ENCODE results near the gene RNF2. TPM values are rescaled to one million over a fixed set of nuclear protein-coding genes. Genes with fewer than 3 reads are reported as not detected.

Gene RNF2
- total and polyA plus RNA-seq, 2 donors from 2014 or later, result 6.7 to 26.0 TPM

DNA sequence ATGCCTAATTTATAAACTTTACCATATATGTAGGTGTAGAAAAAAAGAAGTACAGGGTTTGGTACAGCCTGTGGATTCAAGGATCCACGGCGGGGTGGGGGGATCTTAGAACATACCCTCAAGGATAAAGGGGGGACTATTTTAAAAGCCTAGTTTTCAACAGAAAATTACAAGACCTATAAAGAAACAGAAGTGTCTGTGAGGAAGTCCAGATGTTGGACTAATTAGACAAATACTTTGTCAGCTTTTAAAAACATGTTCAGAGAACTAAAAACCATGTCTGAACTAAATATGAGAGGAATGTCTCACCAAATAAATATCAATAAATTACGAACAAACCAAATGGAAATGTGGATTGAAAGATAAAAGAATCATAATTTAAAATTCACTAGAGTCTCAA, 59.8 kb downstream of the RNF2 start:
- no peaks in the 10 kb centered on the region for H3K27me3 ChIP-seq (ENCODE audit: control insufficient read depth, insufficient read depth, low read length)
- no peak for FAIRE-seq
- peaks cover 0 to 9% (median 0%) of the 10 kb centered on the region in 3 donors for H3K9me3 ChIP-seq (ENCODE audit: control insufficient read depth in 2 of 3, insufficient read depth in 1 of 3, low read length in 3 of 3)

DNA sequence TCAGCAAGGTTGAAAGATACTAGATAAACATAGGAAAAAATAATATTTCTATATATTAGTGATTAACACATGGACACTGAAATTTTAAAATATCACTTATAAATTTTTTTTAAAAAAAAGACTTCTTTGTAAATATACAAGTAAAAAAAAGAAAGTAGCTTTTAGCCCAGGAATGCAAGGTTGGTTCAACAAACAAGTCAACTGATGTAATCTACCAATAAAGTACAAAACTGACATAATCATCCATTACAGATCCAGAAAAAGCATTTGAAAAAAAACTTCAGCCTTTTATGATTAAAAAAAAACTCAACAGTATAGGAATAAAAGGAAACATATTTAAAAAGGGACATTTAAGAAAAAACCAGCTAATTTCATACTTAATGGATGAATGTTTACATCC, 63.0 kb downstream of the RNF2 start:
- Histone ChIP-seq H3K4me3 (ENCODE audit: low read length in 3 of 3) (no peak overlapping the region), H3K9me3 (ENCODE audit: control insufficient read depth in 2 of 3, insufficient read depth in 1 of 3, low read length in 3 of 3) (peaks cover 0 to 9% (median 0%) of the 10 kb centered on the region in 3 donors), H3K9ac (ENCODE audit: low read length in 3 of 3) (no peak overlapping the region), H3K27ac (ENCODE audit: low read depth in 2 of 2, low read length in 2 of 2) (no peak overlapping the region), H3K27me3 (ENCODE audit: control insufficient read depth, insufficient read depth, low read length) (no peaks in the 10 kb centered on the region), H3K4me1 (ENCODE audit: control insufficient read depth in 2 of 3, insufficient read depth in 2 of 3, low read depth in 1 of 3, low read length in 3 of 3) (no peaks in the 10 kb centered on the region), H3K36me3 (ENCODE audit: control insufficient read depth in 2 of 3, insufficient read depth in 3 of 3, low read length in 3 of 3) (no peaks in the 10 kb centered on the region)
- intact Hi-C loops (cut with DNase I), result no loop called here
- TF ChIP-seq, protein P1, sequence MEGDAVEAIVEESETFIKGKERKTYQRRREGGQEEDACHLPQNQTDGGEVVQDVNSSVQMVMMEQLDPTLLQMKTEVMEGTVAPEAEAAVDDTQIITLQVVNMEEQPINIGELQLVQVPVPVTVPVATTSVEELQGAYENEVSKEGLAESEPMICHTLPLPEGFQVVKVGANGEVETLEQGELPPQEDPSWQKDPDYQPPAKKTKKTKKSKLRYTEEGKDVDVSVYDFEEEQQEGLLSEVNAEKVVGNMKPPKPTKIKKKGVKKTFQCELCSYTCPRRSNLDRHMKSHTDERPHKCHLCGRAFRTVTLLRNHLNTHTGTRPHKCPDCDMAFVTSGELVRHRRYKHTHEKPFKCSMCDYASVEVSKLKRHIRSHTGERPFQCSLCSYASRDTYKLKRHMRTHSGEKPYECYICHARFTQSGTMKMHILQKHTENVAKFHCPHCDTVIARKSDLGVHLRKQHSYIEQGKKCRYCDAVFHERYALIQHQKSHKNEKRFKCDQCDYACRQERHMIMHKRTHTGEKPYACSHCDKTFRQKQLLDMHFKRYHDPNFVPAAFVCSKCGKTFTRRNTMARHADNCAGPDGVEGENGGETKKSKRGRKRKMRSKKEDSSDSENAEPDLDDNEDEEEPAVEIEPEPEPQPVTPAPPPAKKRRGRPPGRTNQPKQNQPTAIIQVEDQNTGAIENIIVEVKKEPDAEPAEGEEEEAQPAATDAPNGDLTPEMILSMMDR (IDR thresholded peaks at IDR 0.05; ENCODE audit: borderline replicate concordance, extremely low read depth, insufficient read depth), result no peak
- FAIRE-seq (peak; percentile 13), DNase-seq (no peak)

More for the DNA sequence above, 59.8 kb downstream of the RNF2 start:
- TF ChIP-seq, protein P1 (IDR thresholded peaks at IDR 0.05; ENCODE audit: borderline replicate concordance, extremely low read depth, insufficient read depth), result no peak
- H3K9ac ChIP-seq (ENCODE audit: low read length in 3 of 3), result no peak overlapping the region
- H3K4me1 ChIP-seq (ENCODE audit: control insufficient read depth in 2 of 3, insufficient read depth in 2 of 3, low read depth in 1 of 3, low read length in 3 of 3), result no peaks in the 10 kb centered on the region
- intact Hi-C loops (cut with DNase I), result no loop called here
- H3K36me3 ChIP-seq (ENCODE audit: control insufficient read depth in 2 of 3, insufficient read depth in 3 of 3, low read length in 3 of 3), result peaks cover 0 to 6% (median 0%) of the 10 kb centered on the region in 3 donors
- H3K4me3 ChIP-seq (ENCODE audit: low read length in 3 of 3), result no peak overlapping the region
- no peak overlapping the region for H3K27ac ChIP-seq (ENCODE audit: low read depth in 2 of 2, low read length in 2 of 2)
- no peak for DNase-seq

DNA sequence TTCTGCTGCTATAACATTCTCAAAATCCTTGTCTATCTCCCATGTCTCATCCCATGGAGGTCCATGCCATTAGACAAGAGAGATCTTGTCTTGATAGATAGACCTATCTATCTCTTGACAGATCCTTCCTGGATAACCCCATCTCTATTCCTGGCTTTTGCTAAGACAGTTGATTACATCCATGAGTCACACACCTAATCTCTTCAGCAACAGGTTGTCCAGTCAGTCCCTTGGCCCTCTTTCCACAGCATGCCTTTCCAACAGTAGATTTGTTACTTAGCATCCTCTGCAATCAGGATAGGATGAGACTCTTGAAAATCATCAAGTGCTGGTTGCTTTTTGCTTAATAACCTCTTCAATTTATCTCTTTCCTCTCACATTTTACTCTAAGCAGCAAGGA, 64.8 kb downstream of the RNF2 start:
- no peaks in the 10 kb centered on the region for H3K4me1 ChIP-seq (ENCODE audit: control insufficient read depth in 2 of 3, insufficient read depth in 2 of 3, low read depth in 1 of 3, low read length in 3 of 3)
- no peak overlapping the region for H3K27ac ChIP-seq (ENCODE audit: low read depth in 2 of 2, low read length in 2 of 2)
- no peak overlapping the region for H3K9ac ChIP-seq (ENCODE audit: low read length in 3 of 3)
- H3K36me3 ChIP-seq (ENCODE audit: control insufficient read depth in 2 of 3, insufficient read depth in 3 of 3, low read length in 3 of 3), result no peaks in the 10 kb centered on the region
- no peak overlapping the region for H3K4me3 ChIP-seq (ENCODE audit: low read length in 3 of 3)
- peaks cover 0 to 9% (median 0%) of the 10 kb centered on the region in 3 donors for H3K9me3 ChIP-seq (ENCODE audit: control insufficient read depth in 2 of 3, insufficient read depth in 1 of 3, low read length in 3 of 3)
- no peak for DNase-seq
- H3K27me3 ChIP-seq (ENCODE audit: control insufficient read depth, insufficient read depth, low read length), result no peaks in the 10 kb centered on the region
- intact Hi-C loops (cut with DNase I), result no loop called here
- TF ChIP-seq, protein P1 (IDR thresholded peaks at IDR 0.05; ENCODE audit: borderline replicate concordance, extremely low read depth, insufficient read depth), result no peak
- FAIRE-seq, result no peak

DNA sequence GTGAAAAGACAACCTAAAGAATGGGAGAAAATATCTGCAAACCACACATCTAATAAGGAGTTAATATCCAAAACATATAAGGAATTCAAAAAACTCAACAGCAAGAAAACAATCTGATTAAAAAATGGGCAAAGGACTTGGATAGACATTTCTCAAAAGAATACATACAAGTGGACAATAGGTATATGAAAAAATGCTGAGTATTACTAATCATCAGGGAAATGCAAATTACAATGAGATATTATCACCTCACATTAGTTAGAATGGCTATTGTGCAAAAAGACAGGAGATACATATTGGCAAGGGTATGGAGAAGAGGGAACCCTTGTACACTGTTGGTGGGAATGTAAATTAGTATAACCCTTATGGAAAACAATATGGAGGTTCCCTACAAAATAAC, 66.5 kb downstream of the RNF2 start:
- intact Hi-C loops (cut with DNase I), result no loop called here
- TF ChIP-seq, protein P1 (IDR thresholded peaks at IDR 0.05; ENCODE audit: borderline replicate concordance, extremely low read depth, insufficient read depth), result no peak
- no peak for FAIRE-seq

More for the DNA sequence above, 66.5 kb downstream of the RNF2 start:
- Histone ChIP-seq H3K36me3 (ENCODE audit: control insufficient read depth in 2 of 3, insufficient read depth in 3 of 3, low read length in 3 of 3) (no peaks in the 10 kb centered on the region), H3K4me1 (ENCODE audit: control insufficient read depth in 2 of 3, insufficient read depth in 2 of 3, low read depth in 1 of 3, low read length in 3 of 3) (no peaks in the 10 kb centered on the region), H3K4me3 (ENCODE audit: low read length in 3 of 3) (no peak overlapping the region), H3K27ac (ENCODE audit: low read depth in 2 of 2, low read length in 2 of 2) (no peak overlapping the region), H3K9ac (ENCODE audit: low read length in 3 of 3) (no peak overlapping the region), H3K27me3 (ENCODE audit: control insufficient read depth, insufficient read depth, low read length) (no peaks in the 10 kb centered on the region), H3K9me3 (ENCODE audit: control insufficient read depth in 2 of 3, insufficient read depth in 1 of 3, low read length in 3 of 3) (peaks cover 0 to 9% (median 0%) of the 10 kb centered on the region in 3 donors)
- DNase-seq, result no peak

All from kidney (tissue), 14 donors.